Mammary epithelial cell (primary cell): ENCODE results near the gene STRN4.

Experiments used
- EZH2 ChIP-seq: IDR thresholded peaks from 2 replicates; pipeline ENCODE4 v1.6.1; 2012; ENCODE audit warnings: low read length, inconsistent platforms, borderline replicate concordance
- TF ChIP-seq, protein P1 (sequence below), 2 donors: IDR thresholded peaks in 1 of 2; conservative IDR thresholded peaks in 1 of 2; 2 replicates each; pipeline ENCODE4 v1.5.1; 2011 to 2012; ENCODE audit warnings: inconsistent platforms in 2 of 2, low read length in 2 of 2, mild to moderate bottlenecking in 2 of 2, control low read depth in 1 of 2, low read depth in 1 of 2; ENCODE audit not compliant: insufficient read depth in 1 of 2; ENCODE audit errors: extremely low read depth in 1 of 2

GRCh38 chr19:46693760-46694159, 52.5 kb downstream of the STRN4 start:
- TF ChIP-seq, protein P1, sequence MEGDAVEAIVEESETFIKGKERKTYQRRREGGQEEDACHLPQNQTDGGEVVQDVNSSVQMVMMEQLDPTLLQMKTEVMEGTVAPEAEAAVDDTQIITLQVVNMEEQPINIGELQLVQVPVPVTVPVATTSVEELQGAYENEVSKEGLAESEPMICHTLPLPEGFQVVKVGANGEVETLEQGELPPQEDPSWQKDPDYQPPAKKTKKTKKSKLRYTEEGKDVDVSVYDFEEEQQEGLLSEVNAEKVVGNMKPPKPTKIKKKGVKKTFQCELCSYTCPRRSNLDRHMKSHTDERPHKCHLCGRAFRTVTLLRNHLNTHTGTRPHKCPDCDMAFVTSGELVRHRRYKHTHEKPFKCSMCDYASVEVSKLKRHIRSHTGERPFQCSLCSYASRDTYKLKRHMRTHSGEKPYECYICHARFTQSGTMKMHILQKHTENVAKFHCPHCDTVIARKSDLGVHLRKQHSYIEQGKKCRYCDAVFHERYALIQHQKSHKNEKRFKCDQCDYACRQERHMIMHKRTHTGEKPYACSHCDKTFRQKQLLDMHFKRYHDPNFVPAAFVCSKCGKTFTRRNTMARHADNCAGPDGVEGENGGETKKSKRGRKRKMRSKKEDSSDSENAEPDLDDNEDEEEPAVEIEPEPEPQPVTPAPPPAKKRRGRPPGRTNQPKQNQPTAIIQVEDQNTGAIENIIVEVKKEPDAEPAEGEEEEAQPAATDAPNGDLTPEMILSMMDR (conservative IDR thresholded peaks at IDR 0.05 in 1 of 2, IDR thresholded peaks at IDR 0.05 in 1 of 2; ENCODE audit: extremely low read depth in 1 of 2, insufficient read depth in 1 of 2, low read depth in 1 of 2, low read length in 2 of 2): no peak
- no peak for TF ChIP-seq EZH2
